ENCODE results near the gene CACNB1. TPM values are rescaled to one million over a fixed set of nuclear protein-coding genes. Genes with fewer than 3 reads are reported as not detected.

CACNB1 gene
- polyA plus RNA-seq, 1 experiment: 3.2 TPM

DNA sequence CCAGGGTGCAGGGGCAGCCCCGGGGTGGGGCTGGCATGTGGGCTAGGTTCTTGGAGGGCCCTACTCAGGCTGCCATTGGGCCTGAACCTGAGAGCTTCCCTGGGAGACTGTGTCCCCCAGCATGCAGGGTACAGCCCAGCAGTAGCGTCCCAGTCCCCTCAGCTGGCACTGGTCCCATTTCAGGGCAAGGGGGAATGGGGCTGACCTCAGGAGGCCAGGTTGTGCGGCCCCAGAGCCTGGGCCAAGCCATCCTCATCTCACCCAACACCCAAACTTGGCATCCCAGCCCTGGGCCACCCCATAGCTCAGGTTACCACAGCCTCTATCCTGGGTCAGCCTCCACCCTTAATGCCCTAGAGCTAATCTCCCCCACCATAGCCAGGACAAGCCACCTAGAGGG lies 52.3 kb downstream of the CACNB1 start:
- TF ChIP-seq, protein P1, sequence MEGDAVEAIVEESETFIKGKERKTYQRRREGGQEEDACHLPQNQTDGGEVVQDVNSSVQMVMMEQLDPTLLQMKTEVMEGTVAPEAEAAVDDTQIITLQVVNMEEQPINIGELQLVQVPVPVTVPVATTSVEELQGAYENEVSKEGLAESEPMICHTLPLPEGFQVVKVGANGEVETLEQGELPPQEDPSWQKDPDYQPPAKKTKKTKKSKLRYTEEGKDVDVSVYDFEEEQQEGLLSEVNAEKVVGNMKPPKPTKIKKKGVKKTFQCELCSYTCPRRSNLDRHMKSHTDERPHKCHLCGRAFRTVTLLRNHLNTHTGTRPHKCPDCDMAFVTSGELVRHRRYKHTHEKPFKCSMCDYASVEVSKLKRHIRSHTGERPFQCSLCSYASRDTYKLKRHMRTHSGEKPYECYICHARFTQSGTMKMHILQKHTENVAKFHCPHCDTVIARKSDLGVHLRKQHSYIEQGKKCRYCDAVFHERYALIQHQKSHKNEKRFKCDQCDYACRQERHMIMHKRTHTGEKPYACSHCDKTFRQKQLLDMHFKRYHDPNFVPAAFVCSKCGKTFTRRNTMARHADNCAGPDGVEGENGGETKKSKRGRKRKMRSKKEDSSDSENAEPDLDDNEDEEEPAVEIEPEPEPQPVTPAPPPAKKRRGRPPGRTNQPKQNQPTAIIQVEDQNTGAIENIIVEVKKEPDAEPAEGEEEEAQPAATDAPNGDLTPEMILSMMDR (IDR thresholded peaks at IDR 0.05; ENCODE audit: low read depth, low read length): no peak
- H3K27ac ChIP-seq (ENCODE audit: low read depth, low read length): no peak overlapping the region

DNA sequence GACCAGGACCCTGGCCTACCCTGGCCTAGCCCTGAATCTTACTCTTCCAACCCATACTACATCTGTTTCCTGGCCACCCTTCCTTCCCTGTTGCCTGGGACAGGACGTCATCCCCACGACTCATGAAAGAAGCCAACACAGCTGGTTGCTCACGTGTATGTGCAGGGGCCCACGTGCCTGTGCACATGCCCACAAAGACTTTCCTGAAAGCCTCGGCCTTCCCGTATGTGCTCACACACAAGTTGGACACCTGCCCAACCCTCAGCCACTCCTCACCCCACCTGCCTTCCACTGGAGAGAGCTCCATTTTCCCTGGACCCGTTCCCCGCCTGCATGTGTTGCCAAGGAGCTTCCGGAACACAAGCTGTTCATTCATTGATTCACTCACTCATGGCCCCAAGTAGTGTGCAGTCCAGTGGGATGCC lies 53.0 kb downstream of the CACNB1 start:
- H3K9me3 ChIP-seq (ENCODE audit: control insufficient read depth, insufficient read depth, low read length): no peaks in the 10 kb centered on the region
- CTCF ChIA-PET: interaction anchor here (0.9 to 3.3 kb wide), 5 partner anchors 9 to 162 kb away, joined by 3 to 26 read pairs (median 6); no protein-coding TSS in a partner anchor
- H3K27ac ChIP-seq (ENCODE audit: low read depth, low read length): peak overlapping the region; percentile 52
- DNase-seq (ENCODE audit: low read depth, low spot score): peak; percentile 84
- TF ChIP-seq, protein P1 (IDR thresholded peaks at IDR 0.05; ENCODE audit: low read depth, low read length): no peak
- H3K4me3 ChIP-seq (ENCODE audit: low read depth, low read length): no peak overlapping the region
- POLR2A ChIA-PET: interaction anchor here (1.0 kb wide), 1 partner anchor 222 kb away, joined by 3 read pairs; no protein-coding TSS in a partner anchor
- H3K27me3 ChIP-seq (ENCODE audit: control insufficient read depth, insufficient read depth, low read length): peaks cover under 1% of the 10 kb centered on the region

More for the DNA sequence above, 52.3 kb downstream of the CACNB1 start:
- no peaks in the 10 kb centered on the region for H3K9me3 ChIP-seq (ENCODE audit: control insufficient read depth, insufficient read depth, low read length)
- ChIA-PET POLR2A (no interaction called here), CTCF (interaction anchor here (0.9 to 3.3 kb wide), 4 partner anchors 20 to 162 kb away, joined by 3 to 26 read pairs (median 4); no protein-coding TSS in a partner anchor)
- H3K4me3 ChIP-seq (ENCODE audit: low read depth, low read length): no peak overlapping the region
- H3K27me3 ChIP-seq (ENCODE audit: control insufficient read depth, insufficient read depth, low read length): peaks cover 8% of the 10 kb centered on the region
- DNase-seq (ENCODE audit: low read depth, low spot score): no peak

DNA sequence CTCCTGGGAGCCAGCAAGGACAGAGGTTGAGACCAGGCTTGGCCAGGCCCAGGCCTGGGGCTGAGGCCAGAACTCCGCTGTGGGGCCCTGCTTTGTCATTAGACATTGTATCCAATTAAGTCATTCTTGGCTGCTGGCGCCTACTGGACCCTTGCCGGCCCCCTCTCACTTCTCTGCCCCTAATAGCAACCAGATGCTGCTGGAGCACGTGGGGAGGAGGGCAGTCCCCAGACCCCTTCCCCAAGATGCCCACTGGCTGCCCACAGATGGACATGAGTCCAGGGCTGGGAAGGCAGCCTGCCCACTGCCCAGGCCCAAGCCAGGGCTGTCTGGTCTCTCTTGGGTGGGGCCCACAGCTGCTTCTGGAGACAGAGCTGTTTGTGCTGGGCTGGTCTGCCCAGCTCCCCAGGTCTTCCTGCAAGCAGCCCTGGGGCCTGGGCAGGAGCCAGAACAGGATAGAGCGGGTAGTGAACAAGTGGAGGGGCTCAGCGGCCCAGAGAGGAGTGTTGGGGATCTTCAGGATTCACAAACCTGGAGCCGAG lies 53.8 kb downstream of the CACNB1 start:
- ChIA-PET CTCF (interaction anchor here (1.6 to 3.3 kb wide), 3 partner anchors 9 to 161 kb away, joined by 6 to 26 read pairs (median 6); no protein-coding TSS in a partner anchor), POLR2A (interaction anchor here (1.0 kb wide), 1 partner anchor 221 kb away, joined by 3 read pairs; no protein-coding TSS in a partner anchor)

DNA sequence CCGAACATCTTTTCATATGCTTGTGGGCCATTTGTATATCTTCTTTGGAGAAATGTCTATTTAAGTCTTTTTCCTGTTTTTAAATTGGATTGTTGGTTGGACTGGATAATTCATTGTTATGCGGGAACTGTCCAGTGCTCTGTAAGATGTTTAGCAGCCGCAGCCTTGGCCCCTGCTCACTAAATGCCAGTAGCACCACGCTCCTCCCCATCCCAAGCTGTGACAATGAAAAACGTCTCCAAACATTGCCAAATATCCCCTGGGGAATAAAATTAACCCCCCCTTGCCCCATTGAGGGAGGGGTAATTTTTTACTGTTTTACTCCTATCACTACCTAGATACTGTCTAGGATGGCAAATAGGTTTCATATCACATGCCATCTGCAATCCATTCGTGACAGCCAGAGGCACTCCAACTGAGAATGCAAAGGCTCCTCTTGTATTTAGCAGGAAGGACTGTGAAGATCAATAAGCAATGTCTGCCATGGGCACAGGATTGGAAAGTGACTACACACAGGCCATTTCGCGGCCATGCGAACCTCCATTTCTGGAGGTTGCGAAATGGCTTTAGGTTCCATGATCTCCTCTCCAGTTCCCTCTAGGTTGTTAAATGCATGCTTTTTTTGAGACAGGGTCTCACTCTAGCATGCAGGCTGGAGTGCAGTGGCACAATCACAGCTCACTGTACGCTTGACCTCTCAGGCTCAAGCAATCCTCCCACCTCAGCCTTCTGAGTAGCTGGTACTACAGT lies 55.4 kb downstream of the CACNB1 start:
- Histone ChIP-seq H3K27me3 (ENCODE audit: control insufficient read depth, insufficient read depth, low read length) (no peaks in the 10 kb centered on the region), H3K9me3 (ENCODE audit: control insufficient read depth, insufficient read depth, low read length) (no peaks in the 10 kb centered on the region), H3K27ac (ENCODE audit: low read depth, low read length) (no peak overlapping the region), H3K4me3 (ENCODE audit: low read depth, low read length) (no peak overlapping the region)
- TF ChIP-seq, protein P1 (IDR thresholded peaks at IDR 0.05; ENCODE audit: low read depth, low read length): no peak
- CTCF ChIA-PET: interaction anchor here (0.7 kb wide), 1 partner anchor 89 kb away, joined by 3 read pairs; no protein-coding TSS in a partner anchor
- POLR2A ChIA-PET: no interaction called here
- DNase-seq (ENCODE audit: low read depth, low spot score): no peak

More for the DNA sequence above, 53.8 kb downstream of the CACNB1 start:
- no peak for DNase-seq (ENCODE audit: low read depth, low spot score)
- Histone ChIP-seq H3K4me3 (ENCODE audit: low read depth, low read length) (no peak overlapping the region), H3K27ac (ENCODE audit: low read depth, low read length) (no peak overlapping the region), H3K27me3 (ENCODE audit: control insufficient read depth, insufficient read depth, low read length) (no peaks in the 10 kb centered on the region), H3K9me3 (ENCODE audit: control insufficient read depth, insufficient read depth, low read length) (no peaks in the 10 kb centered on the region)
- TF ChIP-seq, protein P1 (IDR thresholded peaks at IDR 0.05; ENCODE audit: low read depth, low read length): no peak

DNA sequence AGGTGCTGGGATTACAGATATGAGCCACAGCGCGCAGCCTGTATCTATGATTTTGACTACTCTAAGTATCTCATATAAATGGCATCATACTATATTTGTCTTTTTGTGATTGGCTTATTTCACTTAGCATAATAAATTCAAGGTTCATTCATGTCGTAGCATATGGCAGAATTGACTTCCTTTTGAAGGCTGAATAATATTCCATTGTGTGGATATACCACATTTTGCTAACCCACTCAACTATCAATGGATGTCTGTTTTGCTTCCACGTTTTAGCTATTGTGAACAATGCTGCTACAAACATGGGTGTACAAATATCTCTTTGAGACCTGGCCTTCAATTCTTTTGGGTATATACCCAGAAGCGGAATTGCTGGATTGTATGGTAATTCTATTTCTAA lies 56.2 kb downstream of the CACNB1 start:
- TF ChIP-seq, protein P1 (IDR thresholded peaks at IDR 0.05; ENCODE audit: low read depth, low read length): no peak
- Histone ChIP-seq H3K9me3 (ENCODE audit: control insufficient read depth, insufficient read depth, low read length) (no peaks in the 10 kb centered on the region), H3K27ac (ENCODE audit: low read depth, low read length) (no peak overlapping the region), H3K27me3 (ENCODE audit: control insufficient read depth, insufficient read depth, low read length) (no peaks in the 10 kb centered on the region), H3K4me3 (ENCODE audit: low read depth, low read length) (no peak overlapping the region)
- DNase-seq (ENCODE audit: low read depth, low spot score): no peak
- ChIA-PET POLR2A (no interaction called here), CTCF (no interaction called here)
